K562 (cell line): ENCODE data around the gene CAMK2G. TPM values are rescaled to one million over a fixed set of nuclear protein-coding genes. Genes with fewer than 3 reads are reported as not detected.

Source experiments
- ATAC-seq: fragments of 200-7000 bp; cut with Tn5 transposase; 3 replicates; pipeline ENCODE4 v1.9.1; 2020; ENCODE audit warnings: moderate library complexity
- BruUV-seq: library from RNA; stranded (reverse); fragments of 400-500 nt; replicated peaks from 2 replicates; lab custom pipeline; 2021; lab: Mats Ljungman, UMichigan
- CTCF ChIA-PET: fragments of 300-600 bp; formaldehyde crosslinking; extraction: SDS; loops from one replicate; lab custom pipeline; 2021; ENCODE audit warnings: low intra/inter-chr PET ratio; lab: Yijun Ruan, JAX
- POLR2A ChIA-PET: fragments of 300-600, 350-650 bp; sonication (Branson Sonifier 250); formaldehyde crosslinking; extraction: SDS; loops from one replicate; lab custom pipeline; 2021; ENCODE audit warnings: antibody characterized with exemption, inconsistent platforms; lab: Yijun Ruan, JAX
- DNase-seq, 4 experiments: peaks; one replicate each; pipeline versions ENCODE4 v3.0.0 to v3.0.0-alpha.2; 2011 to 2018; ENCODE audit warnings: low spot score in 3 of 4, mixed read lengths in 3 of 4; ENCODE audit errors: extremely low read depth in 1 of 4
- FAIRE-seq: peaks from 2 replicates; lab custom pipeline; 2011; peaks lifted over from hg19 to GRCh38; lab: Jason Lieb, UNC
- H2AFZ ChIP-seq: 2 replicates; pipeline ENCODE4 v1.6.0; 2011; ENCODE audit warnings: low read depth, low read length, control low read depth, inconsistent platforms
- H3K27ac ChIP-seq: fragments of 200-600 bp; 3 replicates; pipeline ENCODE4 v1.8.0; 2011; ENCODE audit warnings: low read depth, mild to moderate bottlenecking, control low read depth, inconsistent platforms, low read length, moderate library complexity, mixed read lengths; ENCODE audit errors: extremely low read depth
- H3K27me3 ChIP-seq, 2 experiments: fragments of 300-600 bp in 1 of 2; 2 replicates in 1 of 2; 3 replicates in 1 of 2; pipeline versions ENCODE4 v1.6.0 to v1.8.0; 2011; ENCODE audit warnings: inconsistent platforms in 2 of 2, low read length in 2 of 2, mild to moderate bottlenecking in 1 of 2, mixed read lengths in 1 of 2, moderate library complexity in 1 of 2; ENCODE audit not compliant: control insufficient read depth in 2 of 2, insufficient read depth in 2 of 2
- H3K36me3 ChIP-seq: fragments of 300-600 bp; 3 replicates; pipeline ENCODE4 v1.8.0; 2011; ENCODE audit warnings: mild to moderate bottlenecking, low read length, inconsistent platforms; ENCODE audit not compliant: control insufficient read depth, insufficient read depth
- H3K4me1 ChIP-seq, 2 experiments: fragments of 200-600 bp in 1 of 2; replicated peaks in 1 of 2; 2 replicates in 1 of 2; 3 replicates in 1 of 2; pipeline versions ENCODE4 v1.5.1 to v1.8.0; 2011; ENCODE audit warnings: inconsistent platforms in 2 of 2, low read length in 2 of 2, mild to moderate bottlenecking in 1 of 2, mixed read lengths in 1 of 2, moderate library complexity in 1 of 2; ENCODE audit not compliant: control insufficient read depth in 2 of 2, insufficient read depth in 2 of 2
- H3K4me2 ChIP-seq: 2 replicates; pipeline ENCODE4 v1.6.1; 2011; ENCODE audit warnings: low read length, control low read depth, inconsistent platforms, mixed read lengths; ENCODE audit not compliant: insufficient read depth
- H3K4me3 ChIP-seq: fragments of 200-600 bp; sonication (generic), shearing (Covaris generic); 2 replicates; pipeline ENCODE4 v1.5.1; 2016; ENCODE audit warnings: control low read depth, inconsistent platforms
- H3K79me2 ChIP-seq: fragments of 200-600 bp; 3 replicates; pipeline ENCODE4 v1.8.0; 2011; ENCODE audit warnings: low read length, inconsistent platforms; ENCODE audit not compliant: control insufficient read depth, insufficient read depth
- H3K9ac ChIP-seq, 2 experiments: 2 replicates each; pipeline versions ENCODE4 v1.6.0 to v1.6.1; 2011; ENCODE audit warnings: low read depth in 2 of 2, low read length in 2 of 2, control low read depth in 1 of 2, inconsistent platforms in 1 of 2, mild to moderate bottlenecking in 1 of 2, mixed read lengths in 1 of 2; ENCODE audit not compliant: insufficient read depth in 1 of 2
- H3K9me1 ChIP-seq: one replicate; pipeline ENCODE4 v1.6.0; 2011; ENCODE audit warnings: inconsistent platforms, mild to moderate bottlenecking, low read length, moderate library complexity; ENCODE audit not compliant: control insufficient read depth, insufficient read depth
- H3K9me3 ChIP-seq: replicated peaks from 2 replicates; pipeline ENCODE4 v1.5.1; 2011; ENCODE audit warnings: low read depth, low read length, inconsistent platforms; ENCODE audit not compliant: control insufficient read depth, insufficient read depth
- H4K20me1 ChIP-seq: replicated peaks from 2 replicates; pipeline ENCODE4 v1.6.1; 2011; ENCODE audit warnings: low read length, inconsistent platforms, mixed read lengths; ENCODE audit not compliant: control insufficient read depth, insufficient read depth
- ATF6 ChIP-seq: sonication (generic); formaldehyde crosslinking; IDR thresholded peaks from 2 replicates; pipeline ENCODE4 v1.4.0; 2020; ENCODE audit warnings: mild to moderate bottlenecking, missing genetic modification reagents
- ATF7 ChIP-seq: fragments of 450-650 bp; IDR thresholded peaks from 2 replicates; pipeline ENCODE4 v1.7.1; 2014; ENCODE audit warnings: mild to moderate bottlenecking, moderate library complexity
- CTCFL ChIP-seq: IDR thresholded peaks from 2 replicates; pipeline ENCODE4 v1.6.1; 2011; ENCODE audit warnings: borderline replicate concordance, low read depth, mild to moderate bottlenecking, moderate library complexity, low read length; ENCODE audit not compliant: insufficient read depth, poor library complexity, severe bottlenecking
- FOXK1 ChIP-seq: sonication (generic); formaldehyde crosslinking; IDR thresholded peaks from 2 replicates; pipeline ENCODE4 v1.8.0; 2022; ENCODE audit warnings: missing genetic modification reagents, mild to moderate bottlenecking, borderline replicate concordance
- GABPA ChIP-seq: fragments of 200-800 bp; sonication (Bioruptor generic); conservative IDR thresholded peaks from 2 replicates; pipeline ENCODE4 v1.6.1; 2016; ENCODE audit warnings: low read depth, missing genetic modification characterization, missing compliant biosample characterization
- MEIS2 ChIP-seq: fragments of 450-650 bp; IDR thresholded peaks from 2 replicates; pipeline ENCODE4 v1.6.1; 2014; ENCODE audit warnings: mild to moderate bottlenecking; ENCODE audit not compliant: partially characterized antibody
- MYC ChIP-seq, 2 experiments: fragments of 250-450 bp in 1 of 2; sonication (Bioruptor Pico) in 1 of 2; IDR thresholded peaks; 2 replicates each; pipeline versions ENCODE4 v1.5.1 to v1.6.1; 2012 to 2021; ENCODE audit warnings: low read depth in 2 of 2, borderline replicate concordance in 1 of 2, improper control_type of control experiment in 1 of 2, low read length in 1 of 2, mild to moderate bottlenecking in 1 of 2, moderate library complexity in 1 of 2
- NR2C2 ChIP-seq, 2 experiments: fragments of 200-800 bp in 1 of 2; sonication (Bioruptor generic) in 1 of 2; sonication (generic) in 1 of 2; formaldehyde crosslinking in 1 of 2; IDR thresholded peaks; 2 replicates each; pipeline versions ENCODE4 v1.6.1 to v1.8.0; 2016 to 2022; ENCODE audit warnings: mild to moderate bottlenecking in 1 of 2, missing compliant biosample characterization in 1 of 2, missing genetic modification characterization in 1 of 2, missing genetic modification reagents in 1 of 2
- PHF8 ChIP-seq: fragments of 200-600 bp; sonication (generic); IDR thresholded peaks from 2 replicates; pipeline ENCODE4 v1.6.1; 2012; ENCODE audit warnings: mixed run types, mild to moderate bottlenecking, inconsistent platforms, low read length, moderate library complexity, borderline replicate concordance
- SMC3 ChIP-seq: conservative IDR thresholded peaks from 2 replicates; pipeline ENCODE4 v1.6.1; 2011; ENCODE audit warnings: low read depth, low read length, improper control_type of control experiment; ENCODE audit not compliant: insufficient read depth
- SNAPC5 ChIP-seq: fragments of 250-450 bp; sonication (Bioruptor Pico); IDR thresholded peaks from 2 replicates; pipeline ENCODE4 v1.8.0; 2021; ENCODE audit warnings: moderate library complexity, mild to moderate bottlenecking, inconsistent platforms
- ZBTB26 ChIP-seq: fragments of 450-650 bp; formaldehyde crosslinking; IDR thresholded peaks from 2 replicates; pipeline ENCODE4 v1.4.0; 2022; ENCODE audit warnings: missing genetic modification characterization
- ZNF311 ChIP-seq: fragments of 250-450 bp; sonication (Bioruptor Pico); IDR thresholded peaks from 2 replicates; pipeline ENCODE4 v1.4.0; 2020; ENCODE audit warnings: mild to moderate bottlenecking, moderate library complexity
- ZNF77 ChIP-seq: fragments of 250-450 bp; sonication (Bioruptor Pico); IDR thresholded peaks from 2 replicates; pipeline ENCODE4 v1.5.0; 2020
- WGBS: fragments of 100-300 bp; shearing (Covaris generic); methylation state at CpG from one replicate; pipeline ENCODE4 v1.1.6; 2016; ENCODE audit warnings: low coverage, mixed read lengths; ENCODE audit not compliant: insufficient coverage; ENCODE audit errors: missing lambda C conversion rate; 5-methylcytosine and 5-hydroxymethylcytosine counted together
- in situ Hi-C: fragments of 300-500 bp; cut with MboI; formaldehyde crosslinking; loops from 4 replicates; pipeline ENCODE4 v1.15.0; 2018; ENCODE audit warnings: inconsistent platforms, mixed read lengths
- intact Hi-C: fragments of 100-400 bp; cut with micrococcal nuclease; formaldehyde crosslinking; loops from 2 replicates; pipeline ENCODE4 v1.14.2; 2022
- polyA plus RNA-seq, 8 experiments: library from polyadenylated mRNA; depleted of rRNA in 4 of 8; stranded (reverse) in 5 of 8; unstranded in 3 of 8; fragments of >200 nt; fragmentation: Nextera tagmentation in 2 of 8; fragmentation: Illumina TruSeq in 1 of 8; extraction: Ambion mirVana in 2 of 8; extraction: Trizol in 1 of 8; gene quantifications; 2 replicates each; pipeline versions ENCODE4 v1.2.1 to v1.2.3, GENCODE V29; 2011 to 2014; ENCODE audit warnings: inconsistent platforms in 1 of 8, missing spikeins in 1 of 8
- total RNA-seq, 7 experiments: library from RNA; depleted of rRNA in 6 of 7; stranded (reverse); fragments of >200 nt in 6 of 7; fragmentation: Illumina TruSeq in 2 of 7; extraction: Trizol in 2 of 7; gene quantifications; 2 replicates each; pipeline versions ENCODE4 v1.2.1 to v1.2.3, GENCODE V29; 2011 to 2021; ENCODE audit warnings: low replicate concordance in 1 of 7

CAMK2G gene
- total and polyA plus RNA-seq, 9 of the 15 experiments (the other 6 are each of a cell fraction or from before 2014, with no cell fraction given) = 9.0 to 37.9 (median 32.6) TPM

GRCh38 chr10:73848821-73849489 lies 25.4 kb downstream of the CAMK2G start:
- CTCF ChIA-PET = interaction anchor here (0.5 to 3.2 kb wide), 12 partner anchors 26 to 1387 kb away, joined by 3 to 41 read pairs (median 8); partner anchors contain the start of gene COMTD1
- TF ChIP-seq MEIS2 (no peak), ZBTB26 (CRISPR knock-in tag) (peak; percentile 13; the same call in 1 of the 2 replicates), SNAPC5 (CRISPR knock-in tag) (no peak), GABPA (no peak), ZNF311 (CRISPR knock-in tag) (no peak), ZNF77 (CRISPR knock-in tag) (no peak), ATF7 (peak; percentile 71), CTCFL (peak; percentile 86), SMC3 (peak; percentile 100), ATF6 (CRISPR knock-in tag) (no peak), NR2C2 (CRISPR knock-in tag; IDR thresholded peaks at IDR 0.05) (0 out of 2 replicates have a peak, but pooled peaks have one; percentile 21), NR2C2 (tag; IDR thresholded peaks at IDR 0.05) (no peak), MYC (IDR thresholded peaks at IDR 0.05; ENCODE audit: low read depth, low read length) (peak; percentile 52), MYC (CRISPR knock-in tag; IDR thresholded peaks at IDR 0.05; ENCODE audit: borderline replicate concordance, low read depth) (no peak), PHF8 (no peak), FOXK1 (CRISPR knock-in tag) (peak; percentile 35; the same call in 1 of the 2 replicates)

More at GRCh38 chr10:73848821-73849489, 25.4 kb downstream of the CAMK2G start:
- Histone ChIP-seq H3K27me3 (no peaks in the 10 kb centered on the region), H3K27ac (no peak overlapping the region), H3K4me3 (no peak overlapping the region), H3K4me1 (peaks cover 0 to 11% of the 10 kb centered on the region in 2 experiments; a peak in 2 of 5 replicates), H3K9me1 (no peaks in the 10 kb centered on the region), H3K9ac (no peak overlapping the region), H4K20me1 (peaks cover 9% of the 10 kb centered on the region; the same call in 1 of the 2 replicates), H3K36me3 (peaks cover 77% of the 10 kb centered on the region), H3K9me3 (no peaks in the 10 kb centered on the region), H3K79me2 (no peaks in the 10 kb centered on the region), H2AFZ (no peak overlapping the region), H3K4me2 (no peak overlapping the region)
- POLR2A ChIA-PET = interaction anchor here (0.6 to 1.6 kb wide), 4 partner anchors 16 to 263 kb away, joined by 3 to 8 read pairs (median 4); no protein-coding TSS in a partner anchor
- peak; percentile 90 to 95 (median 92) for DNase-seq
- ATAC-seq = peak; percentile 98
- 29% methylated on average over 17 of the region's 17 CpGs for WGBS
- in situ Hi-C loops = loop anchor here (5.0 to 10.0 kb wide), 2 partner anchors 33 to 1236 kb away; no protein-coding TSS in a partner anchor
- peak; percentile 99 for FAIRE-seq
- no TSS peak for BruUV-seq
- intact Hi-C loops = loop anchor here (1.0 to 2.0 kb wide), 3 partner anchors 30 to 91 kb away; no protein-coding TSS in a partner anchor
